Stimulated activated effector memory CD8-positive, alpha-beta T cell treated with anti-CD3 and anti-CD28 coated beads, Interleukin-12 subunit alpha, Interleukin-12 subunit beta, amount 100 ng/mL, for 72 hours (primary cell): ENCODE results near the gene ZC3H12C.

Experiments
- ATAC-seq: fragments of 150-1000 bp; cut with Tn5 transposase; 2 replicates; pipeline ENCODE4 v1.10.0; 2021
- DNase-seq, 2 donors: peaks; one replicate each; pipeline ENCODE4 v3.0.0; 2021 to 2022; ENCODE audit warnings: low spot score in 2 of 2
- H3K27ac Mint-ChIP-seq: one replicate; pipeline ENCODE4 v1.8.0; 2022; ENCODE audit warnings: mild to moderate bottlenecking, mixed read lengths
- H3K36me3 Mint-ChIP-seq: one replicate; pipeline ENCODE4 v1.8.0; 2022; ENCODE audit warnings: mild to moderate bottlenecking, mixed read lengths
- H3K4me1 Mint-ChIP-seq: one replicate; pipeline ENCODE4 v1.8.0; 2022; ENCODE audit warnings: mixed read lengths
- H3K4me3 Mint-ChIP-seq: one replicate; pipeline ENCODE4 v1.8.0; 2022; ENCODE audit warnings: mild to moderate bottlenecking, mixed read lengths
- H3K9me3 Mint-ChIP-seq: one replicate; pipeline ENCODE4 v1.8.0; 2022; ENCODE audit warnings: mixed read lengths

The ZC3H12C gene

DNA sequence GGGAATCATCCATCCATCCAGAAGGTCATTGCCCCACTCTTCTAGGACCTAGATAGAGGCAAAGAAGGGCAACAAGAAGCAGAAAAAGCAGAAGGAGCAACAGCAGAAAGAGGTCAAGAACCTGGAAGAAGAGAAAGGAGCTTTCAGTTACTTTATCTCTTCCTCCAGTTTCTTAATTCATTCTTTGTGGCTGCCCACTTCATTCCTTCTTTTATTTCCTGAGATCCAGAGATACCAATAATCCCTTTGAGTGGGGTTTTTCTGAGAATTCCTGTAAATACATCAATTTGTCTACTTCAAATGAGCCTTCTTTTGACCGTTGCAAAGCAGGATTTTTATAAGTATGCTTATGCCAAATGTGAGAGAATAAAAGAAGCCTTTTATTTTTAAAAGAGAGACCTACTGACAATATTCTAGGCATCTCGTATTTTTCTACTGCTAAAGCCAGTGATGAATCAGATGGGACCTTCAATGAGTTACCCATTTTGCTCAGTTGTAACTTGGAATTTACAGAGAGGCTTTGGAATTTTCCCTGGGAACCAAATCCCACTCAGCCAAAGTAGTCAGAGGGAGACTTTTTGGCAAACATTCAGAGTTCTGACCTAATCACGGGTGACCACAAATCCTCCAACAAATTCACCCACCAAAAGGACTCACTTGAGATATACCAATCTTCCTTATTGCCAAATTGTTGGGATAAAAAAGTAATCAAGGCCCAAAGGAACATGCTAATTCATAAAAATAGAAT is 54.9 kb downstream of the ZC3H12C start:
- Mint-ChIP-seq H3K4me1 (peaks cover 5% of the 10 kb centered on the region), H3K36me3 (no peaks in the 10 kb centered on the region), H3K27ac (no peak overlapping the region), H3K9me3 (no peaks in the 10 kb centered on the region), H3K4me3 (no peak overlapping the region)
- DNase-seq: no peak
- no peak for ATAC-seq

DNA sequence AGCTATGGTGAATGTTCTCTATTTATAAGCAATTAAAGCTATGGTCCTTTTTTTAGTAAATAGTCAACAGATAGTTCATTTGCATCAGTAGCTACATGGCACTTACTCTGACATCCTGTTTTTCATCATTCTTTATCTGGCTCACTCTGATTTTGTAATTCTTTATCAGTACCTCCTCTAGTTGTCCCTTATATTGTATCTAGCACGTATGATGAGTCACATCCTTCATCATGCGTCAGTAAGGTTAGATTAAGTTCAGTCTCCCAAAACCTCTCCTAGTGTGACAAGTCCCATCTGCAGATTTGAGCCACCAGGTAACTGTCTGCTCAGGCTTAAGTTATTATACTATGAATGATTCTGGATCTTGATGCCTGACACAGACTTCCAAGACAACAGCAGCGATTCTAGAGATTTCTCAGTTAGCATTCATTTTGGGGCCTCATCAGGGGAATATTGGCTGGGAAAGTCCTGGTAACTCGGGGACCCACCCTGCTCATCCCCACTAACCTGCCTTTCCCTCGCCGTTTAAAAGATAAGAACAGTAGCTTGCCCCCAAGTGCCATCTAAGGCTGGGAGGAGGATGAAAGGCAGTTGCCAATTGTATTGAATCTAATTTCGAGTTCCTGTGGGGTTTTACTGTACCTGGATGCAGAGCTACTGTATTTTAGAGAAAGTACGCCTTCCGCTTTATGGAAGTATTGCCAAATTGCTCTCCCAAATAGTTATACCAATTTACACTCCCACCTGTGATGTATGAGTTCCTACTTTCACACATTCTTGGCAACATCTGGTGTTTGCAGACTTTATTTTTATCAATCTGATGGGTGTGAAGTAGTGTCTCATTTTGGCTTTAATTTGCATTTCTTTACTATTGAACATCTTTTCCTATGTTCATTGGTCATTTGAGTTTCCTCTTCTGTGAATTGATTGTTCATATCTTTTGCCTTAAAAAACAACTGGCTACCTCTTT is 55.9 kb downstream of the ZC3H12C start:
- no peak overlapping the region for H3K27ac Mint-ChIP-seq
- H3K4me1 Mint-ChIP-seq: peaks cover 5% of the 10 kb centered on the region
- H3K36me3 Mint-ChIP-seq: no peaks in the 10 kb centered on the region
- no peaks in the 10 kb centered on the region for H3K9me3 Mint-ChIP-seq
- ATAC-seq (peak; percentile 90), DNase-seq (no peak)
- H3K4me3 Mint-ChIP-seq: no peak overlapping the region

GRCh38 chr11:110152199-110152598 is 59.0 kb downstream of the ZC3H12C start:
- Mint-ChIP-seq H3K36me3 (no peaks in the 10 kb centered on the region), H3K4me3 (no peak overlapping the region), H3K27ac (no peak overlapping the region), H3K4me1 (peaks cover 5% of the 10 kb centered on the region), H3K9me3 (no peaks in the 10 kb centered on the region)
- DNase-seq: no peak
- ATAC-seq: no peak

- no peaks in the 10 kb centered on the region for H3K36me3 Mint-ChIP-seq
- no peak overlapping the region for H3K27ac Mint-ChIP-seq
- H3K9me3 Mint-ChIP-seq: no peaks in the 10 kb centered on the region
- DNase-seq: no peak
- H3K4me3 Mint-ChIP-seq: no peak overlapping the region
- ATAC-seq: no peak
- H3K4me1 Mint-ChIP-seq: peaks cover 5% of the 10 kb centered on the region
Measured at GRCh38 chr11:110153474-110153873, 60.3 kb downstream of the ZC3H12C start.

GRCh38 chr11:110156503-110156902 is 63.3 kb downstream of the ZC3H12C start:
- DNase-seq (no peak), ATAC-seq (peak; percentile 67)
- Mint-ChIP-seq H3K4me3 (no peak overlapping the region), H3K4me1 (no peaks in the 10 kb centered on the region), H3K9me3 (no peaks in the 10 kb centered on the region), H3K36me3 (no peaks in the 10 kb centered on the region), H3K27ac (no peak overlapping the region)

DNA sequence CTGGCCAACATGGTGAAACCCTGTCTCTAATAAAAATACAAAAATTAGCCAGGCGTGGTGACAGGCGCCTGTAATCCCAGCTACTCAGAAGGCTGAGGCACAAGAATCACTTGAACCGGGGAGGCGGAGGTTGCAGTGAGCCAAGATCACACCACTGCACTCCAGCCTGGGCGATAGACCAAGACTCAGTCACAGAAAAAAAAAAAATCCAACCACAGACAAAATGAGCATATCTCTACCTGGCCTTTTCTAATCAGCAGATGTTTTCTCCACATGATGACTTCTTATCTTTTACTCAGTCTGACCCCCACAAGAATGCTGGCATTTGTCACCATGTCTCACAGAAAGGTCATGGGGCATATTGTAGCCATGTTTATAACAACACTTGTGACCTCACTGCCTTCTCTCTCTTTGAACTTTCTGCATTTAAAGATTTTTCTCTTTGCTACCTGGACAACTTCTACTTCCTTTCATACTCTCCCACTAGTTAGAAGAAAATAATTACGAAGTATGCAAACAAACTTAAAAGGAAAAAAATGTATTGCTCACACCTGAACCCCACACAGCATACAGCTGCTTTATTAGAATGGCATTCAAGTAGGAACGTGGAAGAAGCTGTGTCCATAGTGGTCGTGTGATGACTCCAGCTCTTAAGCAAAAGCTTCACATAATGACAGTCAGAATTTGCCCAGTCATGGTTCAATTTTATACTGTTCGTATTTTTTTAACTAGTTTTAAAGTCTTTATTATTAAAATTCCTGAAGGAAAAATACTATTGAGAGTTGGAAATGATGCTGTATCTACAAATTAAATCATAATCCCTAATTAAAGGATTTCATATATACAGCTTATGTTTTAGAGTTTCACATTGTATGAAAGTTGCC is 65.4 kb downstream of the ZC3H12C start:
- no peak for ATAC-seq
- no peak overlapping the region for H3K27ac Mint-ChIP-seq
- H3K4me1 Mint-ChIP-seq: no peaks in the 10 kb centered on the region
- no peaks in the 10 kb centered on the region for H3K9me3 Mint-ChIP-seq
- H3K36me3 Mint-ChIP-seq: peaks cover 7% of the 10 kb centered on the region
- DNase-seq: no peak
- H3K4me3 Mint-ChIP-seq: no peak overlapping the region

DNA sequence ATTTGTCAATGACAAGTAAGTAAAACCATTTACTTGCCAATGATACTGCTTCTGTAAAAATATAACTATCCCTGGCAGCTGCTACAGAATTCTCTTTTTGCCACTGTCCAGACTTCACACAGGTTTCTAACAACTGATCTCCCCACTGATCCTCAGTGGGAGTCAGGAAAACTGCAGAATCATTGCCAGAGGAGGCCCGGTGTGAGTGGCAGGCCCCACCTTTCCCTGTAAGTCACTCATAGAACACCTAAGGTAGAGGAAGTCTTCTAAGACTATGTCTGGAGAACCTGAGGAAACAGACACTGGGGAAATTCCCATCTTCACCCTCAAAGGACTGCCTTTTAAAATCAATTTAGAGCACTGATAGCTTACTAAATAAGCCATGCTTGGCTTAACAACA is 66.3 kb downstream of the ZC3H12C start:
- Mint-ChIP-seq H3K36me3 (peaks cover 11% of the 10 kb centered on the region), H3K4me3 (no peak overlapping the region), H3K27ac (no peak overlapping the region), H3K9me3 (no peaks in the 10 kb centered on the region), H3K4me1 (no peaks in the 10 kb centered on the region)
- ATAC-seq (no peak), DNase-seq (no peak)

- H3K9me3 Mint-ChIP-seq: no peaks in the 10 kb centered on the region
- ATAC-seq: no peak
- H3K27ac Mint-ChIP-seq: no peak overlapping the region
- no peak for DNase-seq
- H3K4me3 Mint-ChIP-seq: no peak overlapping the region
- no peaks in the 10 kb centered on the region for H3K4me1 Mint-ChIP-seq
- peaks cover 11% of the 10 kb centered on the region for H3K36me3 Mint-ChIP-seq
Measured at GRCh38 chr11:110160016-110160415, 66.8 kb downstream of the ZC3H12C start.

GRCh38 chr11:110160437-110160836 is 67.2 kb downstream of the ZC3H12C start:
- Mint-ChIP-seq H3K4me1 (no peaks in the 10 kb centered on the region), H3K9me3 (no peaks in the 10 kb centered on the region), H3K4me3 (no peak overlapping the region), H3K36me3 (peaks cover 11% of the 10 kb centered on the region), H3K27ac (no peak overlapping the region)
- ATAC-seq (no peak), DNase-seq (no peak)

- Mint-ChIP-seq H3K9me3 (no peaks in the 10 kb centered on the region), H3K36me3 (peaks cover 11% of the 10 kb centered on the region), H3K4me1 (no peaks in the 10 kb centered on the region), H3K27ac (no peak overlapping the region), H3K4me3 (no peak overlapping the region)
- DNase-seq (no peak), ATAC-seq (no peak)
Measured at GRCh38 chr11:110161061-110161460, 67.9 kb downstream of the ZC3H12C start.

GRCh38 chr11:110162216-110162615 is 69.0 kb downstream of the ZC3H12C start:
- Mint-ChIP-seq H3K4me1 (no peaks in the 10 kb centered on the region), H3K36me3 (peaks cover 11% of the 10 kb centered on the region), H3K9me3 (no peaks in the 10 kb centered on the region), H3K4me3 (no peak overlapping the region), H3K27ac (no peak overlapping the region)
- no peak for ATAC-seq
- DNase-seq: no peak

DNA sequence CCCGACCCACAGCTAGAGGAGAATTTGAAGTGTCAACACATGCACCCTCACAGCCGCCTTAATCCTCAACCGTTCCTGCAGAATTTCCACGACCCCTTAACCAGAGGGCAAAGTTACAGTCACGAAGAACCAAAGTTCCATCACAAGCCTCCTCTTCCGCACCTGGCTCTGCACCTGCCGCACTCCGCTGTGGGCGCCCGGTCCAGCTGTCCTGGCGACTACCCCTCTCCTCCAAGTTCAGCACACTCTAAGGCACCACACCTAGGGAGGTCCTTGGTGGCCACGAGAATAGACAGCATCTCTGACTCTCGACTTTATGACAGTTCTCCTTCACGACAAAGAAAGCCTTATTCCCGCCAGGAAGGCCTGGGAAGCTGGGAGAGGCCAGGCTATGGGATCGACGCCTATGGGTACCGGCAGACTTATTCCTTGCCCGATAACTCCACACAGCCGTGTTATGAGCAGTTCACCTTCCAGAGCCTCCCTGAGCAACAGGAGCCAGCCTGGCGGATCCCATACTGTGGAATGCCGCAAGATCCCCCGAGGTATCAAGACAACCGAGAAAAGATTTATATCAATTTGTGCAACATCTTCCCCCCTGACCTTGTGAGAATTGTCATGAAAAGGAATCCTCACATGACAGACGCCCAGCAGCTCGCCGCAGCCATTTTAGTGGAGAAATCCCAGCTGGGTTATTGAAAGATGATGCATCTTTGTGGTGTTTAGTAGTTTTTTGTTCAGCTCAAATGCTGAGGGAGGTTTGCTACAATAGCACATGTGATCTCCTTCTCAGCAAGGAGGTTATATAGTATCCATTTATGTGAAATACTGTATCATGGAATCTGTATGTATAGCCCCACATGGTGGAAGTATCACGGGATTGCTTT is 72.1 kb downstream of the ZC3H12C start:
- ATAC-seq: peak; percentile 36
- peak in 1 of 2 donors; percentile 41 for DNase-seq
- Mint-ChIP-seq H3K9me3 (no peaks in the 10 kb centered on the region), H3K27ac (no peak overlapping the region), H3K36me3 (peaks cover 11% of the 10 kb centered on the region), H3K4me1 (no peaks in the 10 kb centered on the region), H3K4me3 (no peak overlapping the region)

GRCh38 chr11:110168033-110168803 is 75.0 kb downstream of the ZC3H12C start:
- H3K36me3 Mint-ChIP-seq: peaks cover 5% of the 10 kb centered on the region
- no peak for DNase-seq
- no peak overlapping the region for H3K4me3 Mint-ChIP-seq
- H3K4me1 Mint-ChIP-seq: no peaks in the 10 kb centered on the region
- H3K9me3 Mint-ChIP-seq: no peaks in the 10 kb centered on the region
- ATAC-seq: no peak
- no peak overlapping the region for H3K27ac Mint-ChIP-seq

DNA sequence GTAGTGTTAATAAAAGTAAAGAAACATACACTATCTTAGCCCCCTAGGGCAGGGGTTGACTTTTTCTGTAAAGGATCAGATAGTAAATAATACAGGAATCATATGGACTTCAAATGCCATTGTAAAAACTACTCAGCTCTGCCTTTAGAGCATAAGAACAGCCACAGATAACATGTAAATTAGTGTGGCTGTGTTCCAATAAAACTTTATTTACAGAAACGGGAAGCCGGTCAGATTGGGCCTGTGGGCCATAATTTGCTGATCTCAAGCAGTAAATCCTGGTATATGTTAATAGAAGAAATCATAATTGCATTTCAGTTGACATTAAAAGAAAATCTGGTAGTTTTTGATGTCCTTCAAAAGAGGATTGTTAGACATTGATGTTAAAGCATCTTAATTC is 76.5 kb downstream of the ZC3H12C start:
- DNase-seq: no peak
- no peak overlapping the region for H3K27ac Mint-ChIP-seq
- H3K36me3 Mint-ChIP-seq: no peaks in the 10 kb centered on the region
- no peak overlapping the region for H3K4me3 Mint-ChIP-seq
- no peaks in the 10 kb centered on the region for H3K9me3 Mint-ChIP-seq
- H3K4me1 Mint-ChIP-seq: peaks cover 7% of the 10 kb centered on the region
- ATAC-seq: no peak
